Peyer's patch (tissue), 4 donors: Measurements from ENCODE around the gene RASL10B.

Experiments
- CTCF ChIP-seq, 6 experiments: fragments of 450-650 bp in 4 of 6; fragments of 200-600 bp in 2 of 6; sonication (generic) in 1 of 6; IDR thresholded peaks; one replicate each; pipeline ENCODE4 v1.5.1; 2017 to 2019; ENCODE audit warnings: antibody characterized with exemption in 6 of 6, mild to moderate bottlenecking in 3 of 6, moderate library complexity in 1 of 6
- POLR2A ChIP-seq, 2 donors: fragments of 450-650 bp; IDR thresholded peaks; one replicate each; pipeline ENCODE4 v1.5.1; 2017; ENCODE audit warnings: antibody characterized with exemption in 2 of 2, mild to moderate bottlenecking in 2 of 2, moderate library complexity in 2 of 2

DNA sequence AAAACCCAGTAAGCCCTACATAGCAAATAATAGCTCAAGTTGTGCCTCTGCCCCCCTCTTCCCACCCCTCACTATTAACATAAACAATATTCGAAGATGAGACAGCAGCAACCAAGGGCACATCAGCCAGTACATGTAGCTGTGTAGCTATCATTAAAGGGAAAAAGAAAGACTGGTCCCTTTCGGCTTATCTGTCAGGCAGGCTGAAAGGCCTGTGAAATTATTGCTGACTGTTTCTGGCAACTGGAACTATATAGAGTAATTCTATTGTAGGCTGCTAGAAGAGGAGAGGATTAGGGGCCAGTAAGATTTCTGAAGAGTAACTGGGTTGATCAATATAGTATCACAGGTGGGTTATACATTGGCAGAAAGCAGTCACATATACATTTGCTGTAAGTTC lies 36.5 kb upstream of the RASL10B start:
- TF ChIP-seq CTCF (IDR thresholded peaks at IDR 0.05), result no peak
- TF ChIP-seq POLR2A (IDR thresholded peaks at IDR 0.05), result no peak
